Suppressor macrophage treated with lipopolysaccharide for 4 hours (primary cell): Measurements from ENCODE around the gene ST6GALNAC3.

Experiments
- DNase-seq: peaks from one replicate; pipeline ENCODE4 v3.0.0-alpha.2; 2020

Gene ST6GALNAC3

GRCh38 chr1:76256289-76257223 is 182.0 kb downstream of the ST6GALNAC3 start:
- DNase-seq: no peak

- DNase-seq: no peak
Measured at GRCh38 chr1:76257823-76258222, 183.3 kb downstream of the ST6GALNAC3 start.

- no peak for DNase-seq
Measured at GRCh38 chr1:76259270-76259669, 184.7 kb downstream of the ST6GALNAC3 start.

GRCh38 chr1:76260279-76260678 is 185.7 kb downstream of the ST6GALNAC3 start:
- DNase-seq: no peak

- no peak for DNase-seq
Measured at GRCh38 chr1:76262601-76263000, 188.1 kb downstream of the ST6GALNAC3 start.

GRCh38 chr1:76264642-76265041 is 190.1 kb downstream of the ST6GALNAC3 start:
- no peak for DNase-seq

- no peak for DNase-seq
Measured at GRCh38 chr1:76266762-76267161, 192.2 kb downstream of the ST6GALNAC3 start.

- no peak for DNase-seq
Measured at GRCh38 chr1:76267631-76268030, 193.1 kb downstream of the ST6GALNAC3 start.

- DNase-seq: no peak
Measured at GRCh38 chr1:76268341-76268740, 193.8 kb downstream of the ST6GALNAC3 start.

- peak; percentile 67 for DNase-seq
Measured at GRCh38 chr1:76269155-76269554, 194.6 kb downstream of the ST6GALNAC3 start.

- DNase-seq: no peak
Measured at GRCh38 chr1:76274302-76274701, 199.8 kb downstream of the ST6GALNAC3 start.

- no peak for DNase-seq
Measured at GRCh38 chr1:76274718-76275117, 200.2 kb downstream of the ST6GALNAC3 start.

- DNase-seq: no peak
Measured at GRCh38 chr1:76278711-76279100, 204.2 kb downstream of the ST6GALNAC3 start.

- DNase-seq: no peak
Measured at GRCh38 chr1:76279101-76279748, 204.7 kb downstream of the ST6GALNAC3 start.

- DNase-seq: no peak
Measured at GRCh38 chr1:76281306-76281705, 206.8 kb downstream of the ST6GALNAC3 start.

GRCh38 chr1:76284842-76285241 is 210.3 kb downstream of the ST6GALNAC3 start:
- DNase-seq: no peak

GRCh38 chr1:76285578-76286135 is 211.1 kb downstream of the ST6GALNAC3 start:
- no peak for DNase-seq

- DNase-seq: no peak
Measured at GRCh38 chr1:76287917-76288316, 213.4 kb downstream of the ST6GALNAC3 start.

GRCh38 chr1:76288758-76289483 is 214.4 kb downstream of the ST6GALNAC3 start:
- DNase-seq: no peak

GRCh38 chr1:76289692-76290091 is 215.1 kb downstream of the ST6GALNAC3 start:
- DNase-seq: no peak

- DNase-seq: no peak
Measured at GRCh38 chr1:76290271-76290670, 215.7 kb downstream of the ST6GALNAC3 start.

GRCh38 chr1:76291191-76291590 is 216.6 kb downstream of the ST6GALNAC3 start:
- no peak for DNase-seq

- DNase-seq: no peak
Measured at GRCh38 chr1:76291737-76292136, 217.2 kb downstream of the ST6GALNAC3 start.
